ENCODE data around the gene ULBP3. TPM values are rescaled to one million over a fixed set of nuclear protein-coding genes. Genes with fewer than 3 reads are reported as not detected.
"Not testable (repeated sequence)": the region's sequence is repeated elsewhere in the genome, so short reads cannot be mapped to it uniquely, and the experiment has no call there.

Gene ULBP3
- total and polyA plus RNA-seq, 2 donors from 2014 or later = 0.71 to 5.0 TPM

- intact Hi-C loops (cut with DNase I); H3K36me3 ChIP-seq (ENCODE audit: control insufficient read depth in 2 of 3, insufficient read depth in 3 of 3, low read length in 3 of 3): not testable (repeated sequence)
These were observed 54.9 kb downstream of the ULBP3 start for GRCh38 chr6:150013785-150014622.

GRCh38 chr6:150012846-150013784 is 55.8 kb downstream of the ULBP3 start:
- H3K9ac ChIP-seq (ENCODE audit: low read length in 3 of 3); H3K4me1 ChIP-seq (ENCODE audit: control insufficient read depth in 2 of 3, insufficient read depth in 2 of 3, low read depth in 1 of 3, low read length in 3 of 3); H3K36me3 ChIP-seq (ENCODE audit: control insufficient read depth in 2 of 3, insufficient read depth in 3 of 3, low read length in 3 of 3); FAIRE-seq; H3K9me3 ChIP-seq (ENCODE audit: control insufficient read depth in 2 of 3, insufficient read depth in 1 of 3, low read length in 3 of 3); intact Hi-C loops (cut with DNase I); H3K27ac ChIP-seq (ENCODE audit: low read depth in 2 of 2, low read length in 2 of 2); DNase-seq; H3K4me3 ChIP-seq (ENCODE audit: low read length in 3 of 3): not testable (repeated sequence)
- peaks cover 48% of the 10 kb centered on the region for H3K27me3 ChIP-seq (ENCODE audit: control insufficient read depth, insufficient read depth, low read length)

More at GRCh38 chr6:150013785-150014622, 54.9 kb downstream of the ULBP3 start:
- H3K27me3 ChIP-seq (ENCODE audit: control insufficient read depth, insufficient read depth, low read length) = peaks cover 44% of the 10 kb centered on the region
- FAIRE-seq; H3K9me3 ChIP-seq (ENCODE audit: control insufficient read depth in 2 of 3, insufficient read depth in 1 of 3, low read length in 3 of 3); DNase-seq; H3K27ac ChIP-seq (ENCODE audit: low read depth in 2 of 2, low read length in 2 of 2); H3K4me1 ChIP-seq (ENCODE audit: control insufficient read depth in 2 of 3, insufficient read depth in 2 of 3, low read depth in 1 of 3, low read length in 3 of 3); H3K4me3 ChIP-seq (ENCODE audit: low read length in 3 of 3); H3K9ac ChIP-seq (ENCODE audit: low read length in 3 of 3): not testable (repeated sequence)

Other genes starting within 250 kb of the ULBP3 start
- 34.0 TPM for gene LRP11, start 204.8 kb downstream of the ULBP3 start, total RNA-seq
- gene LRP11, start 204.8 kb downstream of the ULBP3 start, polyA plus RNA-seq (ENCODE audit: insufficient read depth, low read depth, low replicate concordance) = 22.1 TPM
- gene RAET1E, start 171.0 kb downstream of the ULBP3 start, total RNA-seq = 1.0 TPM
- gene RAET1E, start 171.0 kb downstream of the ULBP3 start, polyA plus RNA-seq (ENCODE audit: insufficient read depth, low read depth, low replicate concordance) = 3.1 TPM
- gene RAET1G, start 146.0 kb downstream of the ULBP3 start, total RNA-seq = 0.41 TPM
- gene RAET1G, start 146.0 kb downstream of the ULBP3 start, polyA plus RNA-seq (ENCODE audit: insufficient read depth, low read depth, low replicate concordance) = 1.3 TPM
- gene ULBP2, start 127.1 kb downstream of the ULBP3 start, total RNA-seq = 1.3 TPM
- 2.5 TPM for gene ULBP2, start 127.1 kb downstream of the ULBP3 start, polyA plus RNA-seq (ENCODE audit: insufficient read depth, low read depth, low replicate concordance)
- 0.72 TPM for gene ULBP1, start 105.2 kb downstream of the ULBP3 start, total RNA-seq
- 0.47 TPM for gene ULBP1, start 105.2 kb downstream of the ULBP3 start, polyA plus RNA-seq (ENCODE audit: insufficient read depth, low read depth, low replicate concordance)
- 3.3 TPM for gene RAET1L, start 43.6 kb downstream of the ULBP3 start, total RNA-seq
- not detected for gene RAET1L, start 43.6 kb downstream of the ULBP3 start, polyA plus RNA-seq (ENCODE audit: insufficient read depth, low read depth, low replicate concordance)
- gene PPP1R14C, start 73.9 kb upstream of the ULBP3 start, total RNA-seq = 15.8 TPM
- 6.5 TPM for gene PPP1R14C, start 73.9 kb upstream of the ULBP3 start, polyA plus RNA-seq (ENCODE audit: insufficient read depth, low read depth, low replicate concordance)

Measured in kidney (tissue), 11 donors.